Mesendoderm (in vitro differentiated cells): ENCODE results near the gene GHITM.
"Not testable (repeated sequence)": the region's sequence is repeated elsewhere in the genome, so short reads cannot be mapped to it uniquely, and the experiment has no call there.

Experiments
- DNase-seq: peaks from one replicate; pipeline ENCODE4 v3.0.0; 2013
- H2AK5ac ChIP-seq: 2 replicates; pipeline ENCODE4 v1.6.1; 2013; ENCODE audit warnings: low read length, inconsistent platforms
- H2BK120ac ChIP-seq: 2 replicates; pipeline ENCODE4 v1.6.1; 2013; ENCODE audit warnings: low read depth, mild to moderate bottlenecking, low read length, moderate library complexity, mixed read lengths
- H2BK15ac ChIP-seq: replicated peaks from 2 replicates; pipeline ENCODE4 v1.6.1; 2013; ENCODE audit warnings: low read depth, mild to moderate bottlenecking, moderate library complexity
- H2BK5ac ChIP-seq: 2 replicates; pipeline ENCODE4 v1.6.1; 2013; ENCODE audit warnings: low read length, inconsistent platforms
- H3K18ac ChIP-seq: 2 replicates; pipeline ENCODE4 v1.6.1; 2013; ENCODE audit warnings: mild to moderate bottlenecking, low read length, mixed read lengths
- H3K23ac ChIP-seq: one replicate; pipeline ENCODE4 v1.6.1; 2013; ENCODE audit warnings: low read length
- H3K27ac ChIP-seq: 2 replicates; pipeline ENCODE4 v1.5.1; 2013; ENCODE audit warnings: low read depth, mild to moderate bottlenecking, inconsistent platforms, low read length, moderate library complexity
- H3K27me3 ChIP-seq: 2 replicates; pipeline ENCODE4 v1.6.1; 2013; ENCODE audit warnings: low read length, control low read depth, mild to moderate bottlenecking, inconsistent platforms; ENCODE audit not compliant: insufficient read depth, poor library complexity
- H3K36me3 ChIP-seq: 2 replicates; pipeline ENCODE4 v1.6.1; 2013; ENCODE audit warnings: low read length, inconsistent platforms; ENCODE audit not compliant: control insufficient read depth, insufficient read depth
- H3K4ac ChIP-seq: one replicate; pipeline ENCODE4 v1.6.1; 2013; ENCODE audit warnings: low read depth, mild to moderate bottlenecking, low read length, moderate library complexity
- H3K4me1 ChIP-seq: 2 replicates; pipeline ENCODE4 v1.6.1; 2013; ENCODE audit warnings: low read depth, low read length, inconsistent platforms; ENCODE audit not compliant: control insufficient read depth
- H3K4me2 ChIP-seq: 2 replicates; pipeline ENCODE4 v1.6.1; 2013; ENCODE audit warnings: low read length
- H3K4me3 ChIP-seq: 2 replicates; pipeline ENCODE4 v1.5.1; 2013; ENCODE audit warnings: mild to moderate bottlenecking, low read length
- H3K56ac ChIP-seq: one replicate; pipeline ENCODE4 v1.6.1; 2013; ENCODE audit warnings: low read length
- H3K79me1 ChIP-seq: 2 replicates; pipeline ENCODE4 v1.6.1; 2013; ENCODE audit warnings: low read length, inconsistent platforms
- H3K79me2 ChIP-seq: 2 replicates; pipeline ENCODE4 v1.6.1; 2013; ENCODE audit warnings: mild to moderate bottlenecking, low read length; ENCODE audit not compliant: control insufficient read depth, insufficient read depth
- H3K9ac ChIP-seq: 2 replicates; pipeline ENCODE4 v1.6.1; 2013; ENCODE audit warnings: low read length, inconsistent platforms
- H4K5ac ChIP-seq: one replicate; pipeline ENCODE4 v1.6.1; 2013; ENCODE audit warnings: low read length
- H4K8ac ChIP-seq: one replicate; pipeline ENCODE4 v1.6.1; 2013; ENCODE audit warnings: low read depth, mild to moderate bottlenecking, control low read depth, low read length, moderate library complexity
- WGBS: extraction: QIAGEN DNeasy Blood & Tissue Kit; methylation state at CpG from one replicate; pipeline ENCODE4 v1.1.7; 2013; ENCODE audit warnings: low lambda C conversion rate, missing lambda C conversion rate; ENCODE audit not compliant: insufficient coverage; ENCODE audit errors: extremely low coverage; 5-methylcytosine and 5-hydroxymethylcytosine counted together

The GHITM gene

DNA sequence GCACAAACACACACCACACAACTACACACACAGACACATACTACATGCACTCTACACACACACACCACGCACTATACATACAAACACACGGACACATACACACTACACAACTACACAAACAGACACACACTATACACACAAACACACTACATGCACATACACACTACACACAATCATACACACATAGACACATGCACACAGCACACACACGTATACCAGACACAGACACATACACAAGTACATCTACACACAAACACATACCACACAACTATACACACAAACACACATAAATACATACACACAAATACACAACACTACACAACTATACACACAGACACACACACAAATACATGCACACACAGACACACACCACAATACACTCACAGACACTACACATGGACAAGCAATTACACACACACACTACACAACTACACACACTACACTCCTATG lies 38.9 kb downstream of the GHITM start:
- H2AK5ac ChIP-seq, result no peak overlapping the region
- no peak overlapping the region for H3K23ac ChIP-seq
- no peak overlapping the region for H4K8ac ChIP-seq
- no peak overlapping the region for H3K4me3 ChIP-seq
- no peaks in the 10 kb centered on the region for H3K79me1 ChIP-seq
- H2BK120ac ChIP-seq, result no peak overlapping the region
- H3K56ac ChIP-seq, result no peak overlapping the region
- no peaks in the 10 kb centered on the region for H3K4me1 ChIP-seq
- WGBS, result 100% methylated on average over 2 of the region's 3 CpGs
- no peak overlapping the region for H2BK5ac ChIP-seq
- no peaks in the 10 kb centered on the region for H3K36me3 ChIP-seq
- H3K4ac ChIP-seq, result no peak overlapping the region
- H3K27me3 ChIP-seq, result no peaks in the 10 kb centered on the region
- no peak overlapping the region for H3K27ac ChIP-seq
- DNase-seq, result no peak
- no peaks in the 10 kb centered on the region for H3K79me2 ChIP-seq
- H3K9ac ChIP-seq, result no peak overlapping the region
- no peak overlapping the region for H2BK15ac ChIP-seq
- H3K18ac ChIP-seq, result no peak overlapping the region
- H3K4me2 ChIP-seq, result no peak overlapping the region
- H4K5ac ChIP-seq, result no peak overlapping the region

DNA sequence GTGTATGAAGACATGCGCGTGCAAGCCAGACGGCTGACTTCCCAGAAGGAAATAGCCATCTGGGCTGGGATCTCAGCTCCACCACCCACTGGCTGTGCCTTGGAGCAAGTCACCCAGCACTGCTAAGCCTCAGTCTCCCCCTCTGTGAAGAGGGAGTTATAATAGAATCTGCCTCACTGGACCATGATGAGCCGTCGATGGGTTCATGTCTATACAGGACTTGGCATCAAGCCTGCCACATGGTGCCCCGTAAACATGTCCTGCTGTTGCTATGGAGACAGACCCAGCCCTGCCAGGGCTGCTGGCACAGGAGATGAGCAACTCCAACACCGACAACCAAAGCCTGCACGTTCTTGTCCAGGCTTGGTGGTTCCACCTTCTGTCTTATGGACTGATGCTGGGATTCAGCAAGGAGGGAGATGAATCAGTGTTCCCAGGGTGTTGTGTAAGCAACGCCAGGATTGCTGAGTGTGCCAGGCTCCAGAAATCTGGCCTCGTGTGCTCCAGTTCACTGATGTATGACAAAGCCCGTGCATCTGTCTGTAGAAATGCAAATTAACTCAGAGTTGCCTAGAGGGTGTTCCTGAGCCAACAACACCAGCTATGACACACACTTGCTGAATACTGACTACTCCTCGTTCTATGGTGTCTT lies 39.9 kb downstream of the GHITM start:
- no peak overlapping the region for H3K4me2 ChIP-seq
- H4K5ac ChIP-seq, result no peak overlapping the region
- H3K4me3 ChIP-seq, result no peak overlapping the region
- H2BK120ac ChIP-seq, result no peak overlapping the region
- H2BK5ac ChIP-seq, result no peak overlapping the region
- no peaks in the 10 kb centered on the region for H3K36me3 ChIP-seq
- H3K56ac ChIP-seq, result no peak overlapping the region
- H3K27me3 ChIP-seq, result no peaks in the 10 kb centered on the region
- no peak overlapping the region for H3K27ac ChIP-seq
- no peaks in the 10 kb centered on the region for H3K79me2 ChIP-seq
- H3K4ac ChIP-seq, result no peak overlapping the region
- no peak overlapping the region for H3K23ac ChIP-seq
- H3K79me1 ChIP-seq, result no peaks in the 10 kb centered on the region
- H3K4me1 ChIP-seq, result no peaks in the 10 kb centered on the region
- H2AK5ac ChIP-seq, result no peak overlapping the region
- H2BK15ac ChIP-seq, result no peak overlapping the region
- H4K8ac ChIP-seq, result no peak overlapping the region
- no peak for DNase-seq
- no CpG with 5 or more reads among the region's 12 CpGs for WGBS
- H3K18ac ChIP-seq, result no peak overlapping the region
- no peak overlapping the region for H3K9ac ChIP-seq

DNA sequence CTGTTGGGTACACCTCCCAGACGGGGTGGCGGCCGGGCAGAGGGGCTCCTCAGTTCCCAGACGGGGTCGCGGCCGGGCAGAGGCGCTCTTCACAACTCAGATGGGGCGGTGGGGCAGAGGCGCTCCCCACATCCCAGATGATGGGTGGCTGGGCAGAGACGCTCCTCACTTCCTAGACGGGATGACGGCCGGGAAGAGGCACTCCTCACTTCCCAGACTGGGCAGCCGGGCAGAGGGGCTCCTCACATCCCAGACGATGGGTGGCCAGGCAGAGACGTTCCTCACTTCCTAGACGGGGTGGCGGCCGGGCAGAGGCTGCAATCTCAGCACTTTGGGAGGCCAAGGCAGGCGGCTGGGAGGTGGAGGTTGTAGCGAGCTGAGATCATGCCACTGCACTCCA lies 41.1 kb downstream of the GHITM start:
- H3K79me1 ChIP-seq, H4K5ac ChIP-seq, H3K27me3 ChIP-seq, H2BK15ac ChIP-seq, H3K79me2 ChIP-seq, H3K4me3 ChIP-seq, H2BK120ac ChIP-seq, DNase-seq, H3K4ac ChIP-seq, H3K23ac ChIP-seq, H3K27ac ChIP-seq, H4K8ac ChIP-seq, H3K4me1 ChIP-seq, H3K56ac ChIP-seq, H3K4me2 ChIP-seq, H3K36me3 ChIP-seq, H2BK5ac ChIP-seq, H3K9ac ChIP-seq, H2AK5ac ChIP-seq, H3K18ac ChIP-seq: not testable (repeated sequence)
- no CpG with 5 or more reads among the region's 22 CpGs for WGBS

DNA sequence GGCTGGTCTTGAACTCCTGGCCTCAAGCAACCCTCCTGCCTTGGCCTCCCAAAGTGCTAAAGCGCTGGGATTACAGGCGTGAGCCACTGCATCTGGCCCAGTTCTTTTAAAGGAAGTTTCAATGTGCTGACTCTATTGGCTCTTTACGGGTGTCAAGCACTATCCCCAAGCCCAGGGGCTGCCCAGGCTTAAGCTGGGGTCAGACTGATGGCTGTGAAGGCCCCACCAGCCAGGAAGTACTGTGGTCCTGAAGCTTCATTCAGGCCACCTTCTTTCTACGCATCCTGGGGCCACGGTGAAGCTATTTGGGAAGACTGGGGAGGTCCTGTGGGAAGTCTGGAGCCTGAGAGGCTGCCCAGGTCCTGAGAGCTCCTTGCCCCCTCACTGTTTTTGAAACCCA lies 42.3 kb downstream of the GHITM start:
- no peaks in the 10 kb centered on the region for H3K27me3 ChIP-seq
- DNase-seq, result no peak
- H4K8ac ChIP-seq, result no peak overlapping the region
- H3K56ac ChIP-seq, result no peak overlapping the region
- H2BK120ac ChIP-seq, result no peak overlapping the region
- WGBS, result no CpG with 5 or more reads among the region's 5 CpGs
- no peak overlapping the region for H3K27ac ChIP-seq
- H2BK5ac ChIP-seq, result no peak overlapping the region
- no peaks in the 10 kb centered on the region for H3K4me1 ChIP-seq
- no peak overlapping the region for H3K23ac ChIP-seq
- H2AK5ac ChIP-seq, result no peak overlapping the region
- H3K79me2 ChIP-seq, result no peaks in the 10 kb centered on the region
- no peak overlapping the region for H3K4me2 ChIP-seq
- H2BK15ac ChIP-seq, result no peak overlapping the region
- no peak overlapping the region for H3K9ac ChIP-seq
- H3K4ac ChIP-seq, result no peak overlapping the region
- no peak overlapping the region for H4K5ac ChIP-seq
- H3K79me1 ChIP-seq, result no peaks in the 10 kb centered on the region
- no peak overlapping the region for H3K18ac ChIP-seq
- no peak overlapping the region for H3K4me3 ChIP-seq
- H3K36me3 ChIP-seq, result no peaks in the 10 kb centered on the region

DNA sequence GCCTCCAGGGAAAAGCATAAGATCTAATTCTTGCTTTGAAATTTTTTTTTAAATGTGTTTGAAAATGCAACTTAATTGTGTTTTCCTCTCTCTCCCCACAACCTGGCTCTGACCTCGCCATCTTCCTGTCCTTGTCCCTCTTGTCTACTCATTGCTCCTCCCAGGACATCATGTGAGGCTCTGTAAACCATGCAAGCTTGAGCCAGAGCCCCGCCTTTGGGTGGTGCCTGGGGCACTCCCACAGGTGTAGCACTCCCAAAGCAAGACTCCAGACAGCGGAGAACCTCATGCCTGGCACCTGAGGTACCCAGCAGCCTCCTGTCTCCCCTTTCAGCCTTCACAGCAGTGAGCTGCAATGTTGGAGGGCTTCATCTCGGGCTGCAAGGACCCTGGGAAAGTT lies 45.2 kb downstream of the GHITM start:
- WGBS, result no CpG with 5 or more reads among the region's 4 CpGs
- H3K4me2 ChIP-seq, result no peak overlapping the region
- no peak overlapping the region for H2BK15ac ChIP-seq
- no peak overlapping the region for H2BK120ac ChIP-seq
- H3K27ac ChIP-seq, result no peak overlapping the region
- no peak overlapping the region for H3K4ac ChIP-seq
- H4K5ac ChIP-seq, result no peak overlapping the region
- H3K79me2 ChIP-seq, result no peaks in the 10 kb centered on the region
- no peak overlapping the region for H2BK5ac ChIP-seq
- H3K4me3 ChIP-seq, result no peak overlapping the region
- no peak overlapping the region for H2AK5ac ChIP-seq
- H3K18ac ChIP-seq, result no peak overlapping the region
- no peaks in the 10 kb centered on the region for H3K36me3 ChIP-seq
- H3K79me1 ChIP-seq, result no peaks in the 10 kb centered on the region
- DNase-seq, result no peak
- no peak overlapping the region for H3K9ac ChIP-seq
- no peak overlapping the region for H3K23ac ChIP-seq
- no peaks in the 10 kb centered on the region for H3K4me1 ChIP-seq
- H3K27me3 ChIP-seq, result no peaks in the 10 kb centered on the region
- H4K8ac ChIP-seq, result no peak overlapping the region
- H3K56ac ChIP-seq, result no peak overlapping the region

DNA sequence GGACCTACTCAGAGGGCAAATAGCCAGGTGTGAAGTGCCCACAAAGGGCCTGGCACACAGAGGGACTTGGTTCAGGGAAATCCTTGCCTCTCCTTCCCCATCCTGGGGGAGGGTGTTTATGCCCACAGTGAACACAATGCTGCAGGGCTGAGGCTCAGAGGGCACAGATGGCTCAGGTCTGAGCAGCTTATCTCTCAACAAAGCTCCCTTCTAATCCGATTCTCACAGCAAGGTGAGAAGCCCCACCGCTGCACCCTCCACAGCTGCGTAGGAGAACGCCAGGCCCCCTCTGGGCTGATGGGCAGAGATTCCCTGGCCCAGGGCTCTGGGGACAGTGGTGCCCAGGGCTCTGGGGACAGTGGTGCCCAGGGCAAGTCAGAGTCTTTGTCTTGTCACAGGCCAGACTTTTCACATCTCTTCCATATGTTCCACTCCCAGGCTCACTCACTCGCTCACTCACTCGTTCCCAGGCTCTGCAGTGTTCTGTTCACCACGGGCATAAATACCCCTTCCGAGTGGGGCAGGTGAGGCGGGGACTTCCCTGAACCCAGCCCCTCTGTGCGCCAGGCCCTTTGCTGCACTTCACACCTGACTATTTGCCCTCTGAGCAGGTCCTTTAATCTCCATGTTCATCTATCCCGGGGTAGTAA lies 46.3 kb downstream of the GHITM start:
- Histone ChIP-seq H2BK120ac (no peak overlapping the region), H3K4me1 (no peaks in the 10 kb centered on the region), H3K79me2 (no peaks in the 10 kb centered on the region), H4K8ac (no peak overlapping the region), H3K27me3 (no peaks in the 10 kb centered on the region), H2BK15ac (no peak overlapping the region), H2BK5ac (no peak overlapping the region), H3K23ac (no peak overlapping the region), H3K79me1 (no peaks in the 10 kb centered on the region), H3K36me3 (no peaks in the 10 kb centered on the region), H3K27ac (no peak overlapping the region), H3K4me2 (no peak overlapping the region), H3K56ac (no peak overlapping the region), H3K4ac (no peak overlapping the region), H3K9ac (no peak overlapping the region), H3K4me3 (no peak overlapping the region), H3K18ac (no peak overlapping the region), H4K5ac (no peak overlapping the region), H2AK5ac (no peak overlapping the region)
- no CpG with 5 or more reads among the region's 11 CpGs for WGBS
- no peak for DNase-seq
